ENCODE measurements around the gene RTL5. TPM values are rescaled to one million over a fixed set of nuclear protein-coding genes. Genes with fewer than 3 reads are reported as not detected.

RTL5 gene
- total RNA-seq, 2 experiments from 2014 or later, result not detected

DNA sequence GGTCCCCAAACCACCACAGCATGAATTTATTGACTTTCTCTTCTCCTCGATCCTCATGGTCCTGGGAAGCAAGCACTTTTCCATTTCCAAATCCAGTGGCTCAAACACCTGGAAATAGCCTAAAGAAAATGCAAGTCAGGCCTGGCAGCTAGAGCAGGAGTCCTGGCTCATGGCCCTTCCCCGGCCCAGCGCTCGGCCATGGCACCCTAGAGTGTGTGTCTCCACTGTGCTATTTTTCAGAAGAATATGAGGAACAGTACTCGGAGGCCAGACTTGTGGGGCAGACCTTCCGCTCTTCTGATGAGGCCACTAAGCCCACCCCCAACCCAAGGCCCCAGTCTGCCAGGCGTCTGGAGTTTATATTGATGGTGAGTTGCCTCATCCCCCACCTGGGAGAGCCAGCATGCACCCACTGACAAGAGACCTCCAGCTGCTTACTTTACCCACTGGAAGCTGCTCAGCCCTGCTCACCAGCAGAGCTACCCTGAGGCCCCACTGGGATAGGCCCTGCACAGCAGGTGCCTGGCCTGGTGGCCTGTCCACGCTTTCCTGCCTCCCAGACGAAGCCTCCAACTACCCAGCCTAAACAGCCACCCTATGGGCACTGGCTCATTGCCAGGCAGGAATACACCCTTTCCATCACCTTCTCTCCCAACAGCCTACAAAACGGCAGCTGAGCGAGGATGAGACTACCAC is 2.3 kb upstream of the RTL5 start:
- CTCF ChIA-PET (ENCODE audit: unreplicated experiment), result no interaction called here
- H3K36me3 ChIP-seq (ENCODE audit: insufficient read depth, low read length), result no peaks in the 10 kb centered on the region
- H4K20me1 ChIP-seq (ENCODE audit: insufficient read depth, low read length), result no peaks in the 10 kb centered on the region
- no peaks in the 10 kb centered on the region for H3K9me2 ChIP-seq (ENCODE audit: insufficient read depth, low read length)
- BruUV-seq (replicated peaks), result no TSS peak
- H3K9me3 ChIP-seq (ENCODE audit: low read length), result no peaks in the 10 kb centered on the region
- H3K4me1 ChIP-seq (ENCODE audit: insufficient read depth, low read length, poor library complexity, severe bottlenecking), result no peaks in the 10 kb centered on the region
- intact Hi-C loops (cut with micrococcal nuclease; ENCODE audit: unreplicated experiment), result no loop called here
- H3K27ac ChIP-seq (ENCODE audit: low read depth, low read length, poor library complexity, severe bottlenecking), result no peak overlapping the region
- no peak for TF ChIP-seq EZH2phosphoT487 (IDR thresholded peaks at IDR 0.05; ENCODE audit: borderline replicate concordance, low read depth, low read length)
- TF ChIP-seq, protein P1, sequence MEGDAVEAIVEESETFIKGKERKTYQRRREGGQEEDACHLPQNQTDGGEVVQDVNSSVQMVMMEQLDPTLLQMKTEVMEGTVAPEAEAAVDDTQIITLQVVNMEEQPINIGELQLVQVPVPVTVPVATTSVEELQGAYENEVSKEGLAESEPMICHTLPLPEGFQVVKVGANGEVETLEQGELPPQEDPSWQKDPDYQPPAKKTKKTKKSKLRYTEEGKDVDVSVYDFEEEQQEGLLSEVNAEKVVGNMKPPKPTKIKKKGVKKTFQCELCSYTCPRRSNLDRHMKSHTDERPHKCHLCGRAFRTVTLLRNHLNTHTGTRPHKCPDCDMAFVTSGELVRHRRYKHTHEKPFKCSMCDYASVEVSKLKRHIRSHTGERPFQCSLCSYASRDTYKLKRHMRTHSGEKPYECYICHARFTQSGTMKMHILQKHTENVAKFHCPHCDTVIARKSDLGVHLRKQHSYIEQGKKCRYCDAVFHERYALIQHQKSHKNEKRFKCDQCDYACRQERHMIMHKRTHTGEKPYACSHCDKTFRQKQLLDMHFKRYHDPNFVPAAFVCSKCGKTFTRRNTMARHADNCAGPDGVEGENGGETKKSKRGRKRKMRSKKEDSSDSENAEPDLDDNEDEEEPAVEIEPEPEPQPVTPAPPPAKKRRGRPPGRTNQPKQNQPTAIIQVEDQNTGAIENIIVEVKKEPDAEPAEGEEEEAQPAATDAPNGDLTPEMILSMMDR (conservative IDR thresholded peaks at IDR 0.05; ENCODE audit: low read length), result no peak
- no peak overlapping the region for H3K4me2 ChIP-seq (ENCODE audit: low read length)
- H2AFZ ChIP-seq (ENCODE audit: low read length), result no peak overlapping the region
- H3K79me2 ChIP-seq (ENCODE audit: insufficient read depth, low read depth, low read length), result no peaks in the 10 kb centered on the region
- POLR2A ChIA-PET, result no interaction called here
- no peak overlapping the region for H3K4me3 ChIP-seq (ENCODE audit: low read depth, low read length, poor library complexity, severe bottlenecking)
- DNase-seq (ENCODE audit: low spot score), result no peak

DNA sequence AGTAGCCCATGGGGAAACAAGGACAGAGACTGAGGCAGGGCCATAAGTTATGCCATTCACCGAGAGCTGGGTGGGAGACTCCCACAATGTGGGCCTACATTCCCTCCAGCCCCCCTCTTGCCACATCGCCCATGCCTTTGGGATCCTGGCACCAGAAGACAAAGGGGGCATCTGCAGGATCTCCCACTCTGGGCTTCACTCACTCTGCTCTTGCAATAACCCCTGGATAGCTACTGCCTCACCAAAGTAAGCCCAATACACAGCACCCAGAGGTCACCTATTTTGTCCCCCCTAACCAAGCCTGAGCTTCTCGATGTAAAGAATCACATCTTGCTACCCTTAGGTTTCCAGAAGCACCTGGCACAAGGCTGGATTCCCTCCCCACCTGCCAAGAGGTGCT is 741 bp upstream of the RTL5 start:
- H3K4me2 ChIP-seq (ENCODE audit: low read length), result no peak overlapping the region
- POLR2A ChIA-PET, result no interaction called here
- CTCF ChIA-PET (ENCODE audit: unreplicated experiment), result no interaction called here
- H3K4me1 ChIP-seq (ENCODE audit: insufficient read depth, low read length, poor library complexity, severe bottlenecking), result no peaks in the 10 kb centered on the region
- no peaks in the 10 kb centered on the region for H3K9me3 ChIP-seq (ENCODE audit: low read length)
- no peaks in the 10 kb centered on the region for H3K36me3 ChIP-seq (ENCODE audit: insufficient read depth, low read length)
- no peaks in the 10 kb centered on the region for H3K9me2 ChIP-seq (ENCODE audit: insufficient read depth, low read length)
- BruUV-seq (replicated peaks), result no TSS peak
- TF ChIP-seq, protein P1 (conservative IDR thresholded peaks at IDR 0.05; ENCODE audit: low read length), result no peak
- no peak for TF ChIP-seq EZH2phosphoT487 (IDR thresholded peaks at IDR 0.05; ENCODE audit: borderline replicate concordance, low read depth, low read length)
- H3K27ac ChIP-seq (ENCODE audit: low read depth, low read length, poor library complexity, severe bottlenecking), result no peak overlapping the region
- no peak overlapping the region for H3K4me3 ChIP-seq (ENCODE audit: low read depth, low read length, poor library complexity, severe bottlenecking)
- no peak overlapping the region for H2AFZ ChIP-seq (ENCODE audit: low read length)
- DNase-seq (ENCODE audit: low spot score), result no peak
- H3K79me2 ChIP-seq (ENCODE audit: insufficient read depth, low read depth, low read length), result no peaks in the 10 kb centered on the region
- no peaks in the 10 kb centered on the region for H4K20me1 ChIP-seq (ENCODE audit: insufficient read depth, low read length)
- intact Hi-C loops (cut with micrococcal nuclease; ENCODE audit: unreplicated experiment), result no loop called here

DNA sequence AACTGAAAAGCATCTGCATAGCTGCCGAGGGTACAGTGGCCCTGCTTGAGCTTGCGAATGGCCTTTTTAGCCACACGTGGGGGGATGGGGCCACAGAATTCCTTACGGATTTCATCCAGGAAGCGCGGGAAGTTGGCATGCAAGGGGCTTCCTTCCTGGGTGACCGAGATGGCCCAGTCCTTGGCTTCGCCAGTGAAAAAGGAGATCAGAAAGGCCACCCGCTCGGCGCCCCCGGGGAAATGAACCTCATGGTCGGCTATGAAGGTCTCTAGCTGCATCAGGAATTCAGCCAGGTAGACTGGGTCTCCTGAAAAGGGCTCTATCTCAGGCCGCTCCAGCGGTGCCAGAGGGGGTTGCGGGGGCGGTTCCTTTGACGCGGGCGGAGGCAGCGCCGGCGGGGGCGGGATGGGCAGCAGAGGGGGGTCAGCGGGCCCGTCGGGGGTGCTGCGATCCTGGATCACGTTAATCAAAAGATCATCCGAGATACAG is 909 bp downstream of the RTL5 start:
- no peak for DNase-seq (ENCODE audit: low spot score)
- Histone ChIP-seq H3K4me2 (ENCODE audit: low read length) (no peak overlapping the region), H3K36me3 (ENCODE audit: insufficient read depth, low read length) (no peaks in the 10 kb centered on the region), H3K9me3 (ENCODE audit: low read length) (no peaks in the 10 kb centered on the region), H3K27ac (ENCODE audit: low read depth, low read length, poor library complexity, severe bottlenecking) (no peak overlapping the region), H3K9me2 (ENCODE audit: insufficient read depth, low read length) (no peaks in the 10 kb centered on the region), H4K20me1 (ENCODE audit: insufficient read depth, low read length) (no peaks in the 10 kb centered on the region), H3K79me2 (ENCODE audit: insufficient read depth, low read depth, low read length) (no peaks in the 10 kb centered on the region), H3K4me3 (ENCODE audit: low read depth, low read length, poor library complexity, severe bottlenecking) (no peak overlapping the region), H2AFZ (ENCODE audit: low read length) (no peak overlapping the region), H3K4me1 (ENCODE audit: insufficient read depth, low read length, poor library complexity, severe bottlenecking) (no peaks in the 10 kb centered on the region)
- no peak for TF ChIP-seq EZH2phosphoT487 (IDR thresholded peaks at IDR 0.05; ENCODE audit: borderline replicate concordance, low read depth, low read length)
- TF ChIP-seq, protein P1 (conservative IDR thresholded peaks at IDR 0.05; ENCODE audit: low read length), result no peak
- ChIA-PET POLR2A (no interaction called here), CTCF (ENCODE audit: unreplicated experiment) (no interaction called here)
- intact Hi-C loops (cut with micrococcal nuclease; ENCODE audit: unreplicated experiment), result no loop called here
- BruUV-seq (replicated peaks), result no TSS peak
